ENCODE results near the gene LRFN2. TPM values are rescaled to one million over a fixed set of nuclear protein-coding genes. Genes with fewer than 3 reads are reported as not detected.

LRFN2 gene
- total and polyA plus RNA-seq, 12 donors, result not detected

DNA sequence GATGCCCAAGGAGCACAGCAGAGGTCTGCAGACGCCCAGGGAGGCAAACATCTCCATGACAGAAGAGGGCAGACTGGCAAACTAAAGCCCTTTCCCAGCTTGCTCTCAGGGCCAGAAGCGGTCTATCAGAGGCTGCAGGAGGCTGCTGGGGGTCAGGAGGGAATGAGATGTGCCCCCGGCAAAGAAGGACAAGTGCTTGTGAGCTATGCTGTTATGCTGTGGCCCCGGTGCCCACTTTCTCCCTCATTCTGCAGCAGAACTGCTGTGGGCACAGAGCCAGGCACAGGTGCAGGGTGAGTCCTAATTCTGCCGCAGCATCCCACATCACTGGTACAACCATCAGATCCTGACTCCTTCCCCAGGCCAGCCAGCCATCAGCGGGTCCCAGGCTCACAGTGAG, 46.4 kb downstream of the LRFN2 start:
- Histone ChIP-seq H3K27me3 (peaks cover 0 to 45% (median 24%) of the 10 kb centered on the region in 7 donors), H3K27ac (no peak overlapping the region), H3K36me3 (no peaks in the 10 kb centered on the region), H3K9me3 (no peaks in the 10 kb centered on the region), H3K4me3 (no peak overlapping the region), H3K4me1 (no peaks in the 10 kb centered on the region)
- TF ChIP-seq, protein P1, sequence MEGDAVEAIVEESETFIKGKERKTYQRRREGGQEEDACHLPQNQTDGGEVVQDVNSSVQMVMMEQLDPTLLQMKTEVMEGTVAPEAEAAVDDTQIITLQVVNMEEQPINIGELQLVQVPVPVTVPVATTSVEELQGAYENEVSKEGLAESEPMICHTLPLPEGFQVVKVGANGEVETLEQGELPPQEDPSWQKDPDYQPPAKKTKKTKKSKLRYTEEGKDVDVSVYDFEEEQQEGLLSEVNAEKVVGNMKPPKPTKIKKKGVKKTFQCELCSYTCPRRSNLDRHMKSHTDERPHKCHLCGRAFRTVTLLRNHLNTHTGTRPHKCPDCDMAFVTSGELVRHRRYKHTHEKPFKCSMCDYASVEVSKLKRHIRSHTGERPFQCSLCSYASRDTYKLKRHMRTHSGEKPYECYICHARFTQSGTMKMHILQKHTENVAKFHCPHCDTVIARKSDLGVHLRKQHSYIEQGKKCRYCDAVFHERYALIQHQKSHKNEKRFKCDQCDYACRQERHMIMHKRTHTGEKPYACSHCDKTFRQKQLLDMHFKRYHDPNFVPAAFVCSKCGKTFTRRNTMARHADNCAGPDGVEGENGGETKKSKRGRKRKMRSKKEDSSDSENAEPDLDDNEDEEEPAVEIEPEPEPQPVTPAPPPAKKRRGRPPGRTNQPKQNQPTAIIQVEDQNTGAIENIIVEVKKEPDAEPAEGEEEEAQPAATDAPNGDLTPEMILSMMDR (IDR thresholded peaks at IDR 0.05), result no peak
- DNase-seq (no peak), ATAC-seq (no peak)
- intact Hi-C loops (cut with DNase I), result loop anchor here in 1 of 10 donors (10.0 kb wide), 1 partner anchor 304 kb away; no protein-coding TSS in a partner anchor
- WGBS, 2 donors, result 78 to 79% methylated on average over 6 of the region's 6 CpGs

DNA sequence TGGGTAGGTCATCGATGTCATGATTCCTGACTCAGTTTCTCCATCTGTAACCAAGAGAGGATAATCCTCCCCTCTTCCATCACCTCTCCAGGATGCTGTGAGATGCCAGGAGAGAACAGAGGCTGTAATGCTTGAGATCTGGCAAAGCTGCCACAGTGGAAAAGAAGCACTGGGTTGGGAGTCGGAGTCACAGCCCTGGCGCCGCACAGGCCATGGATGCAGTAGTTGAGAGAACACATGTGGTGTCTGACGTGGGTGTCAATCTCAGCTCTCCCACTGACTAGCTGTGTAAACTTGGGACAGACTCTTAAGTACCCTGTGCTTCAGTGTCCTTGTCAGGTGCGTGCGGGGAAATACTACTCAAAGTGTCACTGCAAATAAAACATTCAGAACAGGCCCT, 47.3 kb downstream of the LRFN2 start:
- Histone ChIP-seq H3K4me3 (no peak overlapping the region), H3K27me3 (peaks cover 0 to 45% (median 27%) of the 10 kb centered on the region in 7 donors), H3K4me1 (no peaks in the 10 kb centered on the region), H3K36me3 (no peaks in the 10 kb centered on the region), H3K9me3 (no peaks in the 10 kb centered on the region), H3K27ac (no peak overlapping the region)
- ATAC-seq (no peak), DNase-seq (no peak)
- intact Hi-C loops (cut with DNase I), result loop anchor here in 1 of 10 donors (10.0 kb wide), 1 partner anchor 305 kb away; no protein-coding TSS in a partner anchor
- TF ChIP-seq, protein P1 (IDR thresholded peaks at IDR 0.05), result no peak
- WGBS, 2 donors, result 87% methylated on average over 7 of the region's 7 CpGs

DNA sequence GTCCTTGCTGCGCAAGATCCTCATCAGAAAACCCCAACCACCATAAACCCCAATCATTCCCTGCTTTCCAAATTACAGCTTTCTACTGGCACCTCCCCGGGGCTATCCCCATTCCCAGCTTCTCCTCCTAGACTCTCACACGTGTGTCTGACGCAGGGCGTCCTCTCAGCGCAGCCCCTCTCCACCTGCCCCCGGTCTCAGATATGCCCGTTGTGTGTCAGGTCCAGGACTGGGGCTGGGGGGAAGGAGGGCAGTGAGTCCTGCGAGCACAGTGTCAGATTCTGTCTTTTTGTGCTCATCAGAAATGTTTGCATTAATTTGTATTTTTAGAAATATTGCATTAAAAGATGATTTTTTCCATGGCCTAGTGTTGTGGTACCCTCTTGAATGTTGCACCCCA, 48.6 kb downstream of the LRFN2 start:
- no peaks in the 10 kb centered on the region for H3K4me1 ChIP-seq
- DNase-seq, result no peak
- no peak for ATAC-seq
- H3K27ac ChIP-seq, result no peak overlapping the region
- no peaks in the 10 kb centered on the region for H3K36me3 ChIP-seq
- peaks cover 0 to 50% (median 27%) of the 10 kb centered on the region in 7 donors for H3K27me3 ChIP-seq
- no peak overlapping the region for H3K4me3 ChIP-seq
- TF ChIP-seq, protein P1 (IDR thresholded peaks at IDR 0.05), result no peak
- 76 to 79% methylated on average over 9 of the region's 9 CpGs for WGBS, 2 donors
- intact Hi-C loops (cut with DNase I), result no loop called here
- H3K9me3 ChIP-seq, result no peaks in the 10 kb centered on the region

DNA sequence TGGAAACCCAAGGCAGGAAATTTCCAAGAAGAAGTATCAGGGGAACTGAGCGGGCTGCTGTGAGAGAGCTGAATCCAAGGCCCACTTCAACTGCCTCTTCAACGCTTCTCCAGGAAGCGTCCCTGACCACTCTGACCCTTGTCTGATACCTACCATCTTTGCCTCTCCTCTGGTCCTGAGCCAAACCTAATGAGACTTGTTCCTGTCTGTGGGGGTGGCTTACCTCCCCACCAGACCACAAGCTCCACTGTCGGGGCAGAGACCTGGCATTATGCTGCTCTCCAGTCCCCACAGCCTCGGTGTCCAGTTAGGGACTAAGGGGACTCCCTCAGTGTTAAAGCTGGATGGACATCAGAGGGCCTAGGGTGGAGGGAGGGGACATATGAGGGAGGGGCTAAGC, 49.7 kb downstream of the LRFN2 start:
- DNase-seq (no peak), ATAC-seq (no peak)
- H3K27ac ChIP-seq, result no peak overlapping the region
- H3K9me3 ChIP-seq, result no peaks in the 10 kb centered on the region
- H3K4me1 ChIP-seq, result no peaks in the 10 kb centered on the region
- no peak overlapping the region for H3K4me3 ChIP-seq
- intact Hi-C loops (cut with DNase I), result no loop called here
- H3K27me3 ChIP-seq, result peaks cover 0 to 51% (median 31%) of the 10 kb centered on the region in 7 donors
- whole genome bisulfite sequencing, 2 donors, result 85 to 86% methylated on average over 5 of the region's 5 CpGs
- TF ChIP-seq, protein P1 (IDR thresholded peaks at IDR 0.05), result no peak
- H3K36me3 ChIP-seq, result no peaks in the 10 kb centered on the region

Measured in heart right ventricle (tissue), 16 donors.